OCI-LY3 (cell line): ENCODE data around the gene SV2B.
"Not testable (repeated sequence)": the region's sequence is repeated elsewhere in the genome, so short reads cannot be mapped to it uniquely, and the experiment has no call there.

Source experiments
- H2AFZ ChIP-seq: fragments of 200-600, 300-600 bp; shearing (Covaris generic); 2 replicates; pipeline ENCODE4 v1.6.0; 2014; ENCODE audit warnings: antibody characterized with exemption, low read depth, low read length
- H3K27ac ChIP-seq: fragments of 200-600, 300-600 bp; sonication (generic); 2 replicates; pipeline ENCODE4 v1.5.1; 2014; ENCODE audit warnings: mild to moderate bottlenecking, low read length, moderate library complexity, mixed read lengths
- H3K27me3 ChIP-seq: fragments of 200-600, 300-600 bp; sonication (generic); 2 replicates; pipeline ENCODE4 v1.6.1; 2014; ENCODE audit warnings: low read depth, low read length, mixed read lengths
- H3K36me3 ChIP-seq: fragments of 200-600, 300-600 bp; sonication (generic); replicated peaks from 2 replicates; pipeline ENCODE3; 2014; ENCODE audit warnings: low read depth, low read length, mixed read lengths
- H3K4me1 ChIP-seq: fragments of 300-600, 200-600 bp; sonication (generic); 2 replicates; pipeline ENCODE4 v1.6.1; 2014; ENCODE audit warnings: low read length, mixed read lengths
- H3K4me2 ChIP-seq: fragments of 200-600, 300-600 bp; sonication (generic); 2 replicates; pipeline ENCODE4 v1.6.1; 2014; ENCODE audit warnings: low read length, mixed read lengths
- H3K4me3 ChIP-seq: fragments of 300-600, 200-600 bp; sonication (generic); 2 replicates; pipeline ENCODE4 v1.5.1; 2014; ENCODE audit warnings: antibody characterized with exemption, mild to moderate bottlenecking, low read length, moderate library complexity
- H3K79me2 ChIP-seq: fragments of 300-600, 200-600 bp; shearing (Covaris generic); 2 replicates; pipeline ENCODE4 v1.6.1; 2014; ENCODE audit warnings: mild to moderate bottlenecking, low read length, mixed read lengths
- H3K9ac ChIP-seq: fragments of 300-600, 200-600 bp; shearing (Covaris generic); 2 replicates; pipeline ENCODE4 v1.6.0; 2014; ENCODE audit warnings: mild to moderate bottlenecking, low read length, moderate library complexity
- H3K9me3 ChIP-seq: fragments of 200-600, 300-600 bp; shearing (Covaris generic); 2 replicates; pipeline ENCODE4 v1.6.1; 2014; ENCODE audit warnings: low read length, mixed read lengths; ENCODE audit not compliant: insufficient read depth
- H4K20me1 ChIP-seq: fragments of 200-600, 300-600 bp; sonication (generic); 2 replicates; pipeline ENCODE4 v1.6.1; 2016; ENCODE audit warnings: low read length, mixed read lengths; ENCODE audit not compliant: insufficient read depth
- EZH2phosphoT487 ChIP-seq: fragments of 200-600 bp; shearing (Covaris generic); IDR thresholded peaks from 2 replicates; pipeline ENCODE4 v1.6.1; 2018; ENCODE audit warnings: antibody characterized with exemption, mixed run types, low read depth
- TF ChIP-seq, protein P1 (sequence below): fragments of 200-600, 300-600 bp; sonication (generic); IDR thresholded peaks from 2 replicates; pipeline ENCODE4 v1.5.1; 2014; ENCODE audit warnings: antibody characterized with exemption, low read length, low read depth

The SV2B gene

DNA sequence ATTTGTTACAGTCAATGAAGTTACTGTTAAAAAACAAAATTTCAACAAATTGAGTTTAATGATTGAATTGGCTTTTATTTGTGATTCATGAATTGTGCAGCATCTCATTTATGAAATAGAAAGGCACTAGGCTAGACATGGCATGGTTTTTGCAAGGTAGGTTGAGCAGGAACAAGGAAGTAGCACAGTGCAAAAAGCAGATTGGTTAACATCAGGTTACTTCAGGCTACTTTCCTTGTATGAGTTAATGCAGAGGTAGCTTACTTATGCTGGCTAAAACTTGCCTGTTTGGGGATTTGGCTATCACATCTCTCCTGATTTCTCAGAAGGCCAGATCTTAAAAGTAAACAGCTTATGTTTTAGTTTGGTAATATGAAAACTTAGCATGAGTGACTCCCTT lies 23.0 kb upstream of the SV2B start:
- Histone ChIP-seq H3K27ac (no peak overlapping the region), H3K4me3 (no peak overlapping the region), H3K9me3 (no peaks in the 10 kb centered on the region), H4K20me1 (no peaks in the 10 kb centered on the region), H3K79me2 (no peaks in the 10 kb centered on the region), H3K36me3 (no peaks in the 10 kb centered on the region), H3K4me1 (no peaks in the 10 kb centered on the region), H2AFZ (no peak overlapping the region), H3K4me2 (no peak overlapping the region), H3K27me3 (peaks cover 27% of the 10 kb centered on the region), H3K9ac (no peak overlapping the region)
- TF ChIP-seq, protein P1, sequence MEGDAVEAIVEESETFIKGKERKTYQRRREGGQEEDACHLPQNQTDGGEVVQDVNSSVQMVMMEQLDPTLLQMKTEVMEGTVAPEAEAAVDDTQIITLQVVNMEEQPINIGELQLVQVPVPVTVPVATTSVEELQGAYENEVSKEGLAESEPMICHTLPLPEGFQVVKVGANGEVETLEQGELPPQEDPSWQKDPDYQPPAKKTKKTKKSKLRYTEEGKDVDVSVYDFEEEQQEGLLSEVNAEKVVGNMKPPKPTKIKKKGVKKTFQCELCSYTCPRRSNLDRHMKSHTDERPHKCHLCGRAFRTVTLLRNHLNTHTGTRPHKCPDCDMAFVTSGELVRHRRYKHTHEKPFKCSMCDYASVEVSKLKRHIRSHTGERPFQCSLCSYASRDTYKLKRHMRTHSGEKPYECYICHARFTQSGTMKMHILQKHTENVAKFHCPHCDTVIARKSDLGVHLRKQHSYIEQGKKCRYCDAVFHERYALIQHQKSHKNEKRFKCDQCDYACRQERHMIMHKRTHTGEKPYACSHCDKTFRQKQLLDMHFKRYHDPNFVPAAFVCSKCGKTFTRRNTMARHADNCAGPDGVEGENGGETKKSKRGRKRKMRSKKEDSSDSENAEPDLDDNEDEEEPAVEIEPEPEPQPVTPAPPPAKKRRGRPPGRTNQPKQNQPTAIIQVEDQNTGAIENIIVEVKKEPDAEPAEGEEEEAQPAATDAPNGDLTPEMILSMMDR: no peak
- TF ChIP-seq EZH2phosphoT487: no peak

DNA sequence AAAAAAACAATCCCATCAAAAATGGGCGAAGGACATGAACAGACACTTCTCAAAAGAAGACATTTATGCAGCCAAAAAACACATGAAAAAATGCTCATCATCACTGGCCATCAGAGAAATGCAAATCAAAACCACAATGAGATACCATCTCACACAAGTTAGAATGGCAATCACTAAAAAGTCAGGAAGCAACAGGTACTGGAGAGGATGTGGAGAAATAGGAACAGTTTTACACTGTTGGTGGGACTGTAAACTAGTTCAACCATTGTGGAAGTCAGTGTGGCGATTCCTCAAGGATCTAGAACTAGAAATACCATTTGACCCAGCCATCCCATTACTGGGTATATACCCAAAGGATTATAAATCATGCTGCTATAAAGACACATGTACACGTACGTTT lies 6.2 kb upstream of the SV2B start:
- H4K20me1 ChIP-seq, H3K27ac ChIP-seq, H3K4me2 ChIP-seq, H3K9ac ChIP-seq, H3K4me1 ChIP-seq, H3K79me2 ChIP-seq, H3K9me3 ChIP-seq, H3K4me3 ChIP-seq, H3K36me3 ChIP-seq, H2AFZ ChIP-seq: not testable (repeated sequence)
- H3K27me3 ChIP-seq: peaks cover 28% of the 10 kb centered on the region

DNA sequence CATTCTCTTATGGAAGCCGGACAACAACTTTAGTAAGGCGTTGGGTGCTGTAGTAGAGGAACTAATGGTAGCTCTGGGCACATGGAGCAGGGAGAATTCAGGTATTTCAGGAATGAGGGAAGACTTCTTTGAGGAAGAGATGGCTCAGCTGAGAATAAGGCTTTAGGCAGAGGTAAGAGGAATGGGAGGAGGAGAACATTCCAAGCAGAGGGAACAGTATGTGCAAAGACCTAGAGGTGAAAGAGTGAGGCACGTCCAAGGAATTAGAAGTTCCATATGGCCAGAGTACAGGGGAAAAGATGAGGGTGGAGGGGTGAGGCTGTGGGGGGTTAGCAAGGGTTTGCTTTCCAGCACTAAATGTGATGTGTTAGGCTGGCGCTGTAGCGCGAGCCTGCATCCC lies 1.6 kb upstream of the SV2B start:
- Histone ChIP-seq H3K27ac (no peak overlapping the region), H3K4me3 (no peak overlapping the region), H4K20me1 (no peaks in the 10 kb centered on the region), H3K4me1 (no peaks in the 10 kb centered on the region), H3K27me3 (peaks cover 42% of the 10 kb centered on the region), H3K36me3 (no peaks in the 10 kb centered on the region), H2AFZ (no peak overlapping the region), H3K9me3 (no peaks in the 10 kb centered on the region), H3K9ac (no peak overlapping the region), H3K79me2 (no peaks in the 10 kb centered on the region), H3K4me2 (no peak overlapping the region)
- no peak for TF ChIP-seq EZH2phosphoT487
- TF ChIP-seq, protein P1: no peak

DNA sequence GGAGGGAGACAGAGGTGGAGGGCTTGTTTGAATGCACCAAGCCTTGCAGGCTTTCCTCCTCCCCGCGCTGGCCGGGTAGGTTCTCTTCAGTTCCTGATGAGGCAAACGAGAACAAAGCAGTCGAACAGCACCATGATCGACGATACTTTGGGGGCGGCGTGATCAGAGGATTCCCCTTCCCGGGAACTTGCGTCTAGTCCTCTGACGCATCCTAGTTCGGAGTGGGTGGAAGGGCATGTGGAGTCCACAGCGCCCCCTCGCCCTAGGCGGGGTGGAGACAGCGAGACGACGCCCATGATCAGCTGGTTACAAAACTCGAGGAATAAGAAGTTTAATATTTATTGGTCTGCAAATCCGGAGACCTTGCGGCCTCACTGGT lies 452 bp upstream of the SV2B start:
- Histone ChIP-seq H3K36me3 (no peaks in the 10 kb centered on the region), H3K9me3 (no peaks in the 10 kb centered on the region), H3K27me3 (peaks cover 49% of the 10 kb centered on the region), H3K4me2 (no peak overlapping the region), H3K4me1 (no peaks in the 10 kb centered on the region), H3K4me3 (no peak overlapping the region), H3K79me2 (no peaks in the 10 kb centered on the region), H3K27ac (no peak overlapping the region), H3K9ac (no peak overlapping the region), H2AFZ (no peak overlapping the region), H4K20me1 (no peaks in the 10 kb centered on the region)
- TF ChIP-seq EZH2phosphoT487: no peak
- TF ChIP-seq, protein P1: no peak
